ENCODE measurements around the gene DNAJC16.

The DNAJC16 gene

GRCh38 chr1:15603050-15603965 is 76.7 kb downstream of the DNAJC16 start:
- TF ChIP-seq CTCF (IDR thresholded peaks at IDR 0.05) = no peak

- no peak for TF ChIP-seq CTCF (IDR thresholded peaks at IDR 0.05)
Measured at GRCh38 chr1:15605398-15606383, 79.0 kb downstream of the DNAJC16 start.

GRCh38 chr1:15609631-15610030 is 83.0 kb downstream of the DNAJC16 start:
- no peak for TF ChIP-seq CTCF (IDR thresholded peaks at IDR 0.05)

GRCh38 chr1:15610167-15610566 is 83.5 kb downstream of the DNAJC16 start:
- TF ChIP-seq CTCF (IDR thresholded peaks at IDR 0.05) = no peak

- TF ChIP-seq CTCF (IDR thresholded peaks at IDR 0.05) = no peak
Measured at GRCh38 chr1:15616373-15617172, 89.9 kb downstream of the DNAJC16 start.

- no peak for TF ChIP-seq CTCF (IDR thresholded peaks at IDR 0.05)
Measured at GRCh38 chr1:15617173-15618076, 90.8 kb downstream of the DNAJC16 start, which contains the start of gene DDI2. Gene DDI2 (plus strand): TSS chr1:15617458. CDS start chr1:15617671, 213 bp downstream.
